Liver (tissue), 3 donors: ENCODE data around the gene CEP350.

Experiments used
- CTCF ChIP-seq: fragments of 150-350 bp; IDR thresholded peaks from 2 replicates; pipeline ENCODE4 v1.5.1; 2017; ENCODE audit warnings: improper control_type of control experiment, low read depth, low read length; ENCODE audit not compliant: missing input control
- EGR1 ChIP-seq, 2 donors: IDR thresholded peaks; 2 replicates each; pipeline ENCODE4 v1.6.1; 2016 to 2018; ENCODE audit warnings: antibody characterized with exemption in 2 of 2, low read depth in 2 of 2
- GABPA ChIP-seq, 2 donors: IDR thresholded peaks in 1 of 2; conservative IDR thresholded peaks in 1 of 2; 2 replicates each; pipeline ENCODE4 v1.6.1; 2016; ENCODE audit warnings: antibody characterized with exemption in 2 of 2, mild to moderate bottlenecking in 1 of 2, moderate library complexity in 1 of 2
- REST ChIP-seq: IDR thresholded peaks from 2 replicates; pipeline ENCODE4 v1.6.1; 2016; ENCODE audit warnings: antibody characterized with exemption, mild to moderate bottlenecking
- YY1 ChIP-seq: IDR thresholded peaks from 2 replicates; pipeline ENCODE4 v1.6.1; 2016; ENCODE audit warnings: antibody characterized with exemption, mild to moderate bottlenecking
- donor health status: healthy.
- donor health status: healthy.

- no peak for TF ChIP-seq CTCF
- no peak for TF ChIP-seq YY1
- TF ChIP-seq EGR1 (IDR thresholded peaks at IDR 0.05; ENCODE audit: low read depth in 2 of 2), result no peak
- TF ChIP-seq GABPA (IDR thresholded peaks at IDR 0.05 in 1 of 2, conservative IDR thresholded peaks at IDR 0.05 in 1 of 2), result no peak
- TF ChIP-seq REST, result no peak
Observed at GRCh38 chr1:179925302-179925701, 29.3 kb upstream of the CEP350 start.
